Activated CD8-positive, alpha-beta memory T cell treated with anti-CD3 and anti-CD28 coated beads for 1 hour (primary cell): ENCODE data around the gene LRMDA.
"Not testable (repeated sequence)": the region's sequence is repeated elsewhere in the genome, so short reads cannot be mapped to it uniquely, and the experiment has no call there.

Experiments used
- DNase-seq, 2 donors: peaks; one replicate each; pipeline ENCODE4 v3.0.0-alpha.2; 2020; ENCODE audit warnings: low read depth in 1 of 2; ENCODE audit errors: extremely low read depth in 1 of 2

The LRMDA gene

DNA sequence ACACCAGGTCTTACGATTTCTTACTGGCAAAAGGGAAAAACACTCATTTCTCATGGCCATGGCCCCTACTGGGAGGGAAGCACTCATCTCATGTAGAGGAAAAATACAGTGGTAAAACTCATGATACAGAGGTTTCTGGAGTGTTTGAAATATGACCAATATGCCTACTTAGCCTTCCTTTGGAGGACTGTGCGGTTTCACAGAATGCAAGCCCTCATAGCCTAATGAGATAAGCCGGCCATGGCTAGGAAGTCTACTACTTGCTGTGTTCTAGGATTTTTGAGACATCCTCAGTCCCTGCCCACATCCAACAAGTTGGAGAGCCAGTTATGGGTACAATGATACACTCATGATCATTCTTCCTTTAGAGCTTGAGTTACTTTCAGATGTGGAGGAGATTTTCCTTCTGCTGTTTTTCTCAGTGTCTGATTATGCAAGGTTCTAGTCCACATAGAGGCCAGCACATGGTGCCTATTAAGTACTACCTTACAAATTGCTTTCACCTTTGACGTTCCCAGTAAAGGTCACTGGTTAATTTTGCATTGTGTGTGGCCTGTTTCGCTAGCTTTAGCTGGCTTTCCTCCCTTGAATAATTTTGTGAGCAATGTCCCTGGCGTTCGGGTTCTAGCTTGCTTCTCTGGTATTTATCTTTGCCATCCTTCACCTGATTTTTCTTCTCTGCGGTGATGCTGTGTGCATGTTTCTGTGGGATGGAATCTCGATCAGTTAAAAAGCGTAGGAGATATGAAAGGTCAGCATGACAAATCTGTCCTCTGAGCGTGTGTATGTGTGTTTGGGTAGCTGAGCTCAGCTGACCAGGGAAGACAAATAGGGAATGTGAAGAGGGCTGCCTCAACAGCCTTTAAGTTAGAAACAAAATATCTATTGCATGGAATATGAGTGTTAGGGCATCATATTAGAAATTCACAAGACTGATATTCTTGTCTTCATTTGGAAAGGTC, 295.4 kb downstream of the LRMDA start:
- DNase-seq: no peak

DNA sequence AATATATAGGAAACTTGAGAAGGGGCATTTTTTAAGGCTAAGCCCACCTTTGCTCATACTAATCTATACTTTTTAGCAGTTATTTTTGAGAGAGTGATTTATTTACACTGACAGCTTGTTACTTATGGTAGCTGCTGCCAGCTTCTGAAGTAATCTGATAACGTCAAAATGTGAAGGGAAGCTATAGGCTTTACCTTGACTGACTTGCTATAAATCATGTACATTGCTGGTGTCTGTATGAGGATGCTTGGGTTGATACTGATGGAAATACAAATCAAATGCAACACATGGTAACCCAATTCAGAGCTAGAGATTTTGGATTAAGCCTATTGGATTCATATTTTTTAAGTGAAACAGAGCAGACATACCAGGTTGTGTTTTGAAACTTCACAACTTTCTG, 299.4 kb downstream of the LRMDA start:
- no peak for DNase-seq

DNA sequence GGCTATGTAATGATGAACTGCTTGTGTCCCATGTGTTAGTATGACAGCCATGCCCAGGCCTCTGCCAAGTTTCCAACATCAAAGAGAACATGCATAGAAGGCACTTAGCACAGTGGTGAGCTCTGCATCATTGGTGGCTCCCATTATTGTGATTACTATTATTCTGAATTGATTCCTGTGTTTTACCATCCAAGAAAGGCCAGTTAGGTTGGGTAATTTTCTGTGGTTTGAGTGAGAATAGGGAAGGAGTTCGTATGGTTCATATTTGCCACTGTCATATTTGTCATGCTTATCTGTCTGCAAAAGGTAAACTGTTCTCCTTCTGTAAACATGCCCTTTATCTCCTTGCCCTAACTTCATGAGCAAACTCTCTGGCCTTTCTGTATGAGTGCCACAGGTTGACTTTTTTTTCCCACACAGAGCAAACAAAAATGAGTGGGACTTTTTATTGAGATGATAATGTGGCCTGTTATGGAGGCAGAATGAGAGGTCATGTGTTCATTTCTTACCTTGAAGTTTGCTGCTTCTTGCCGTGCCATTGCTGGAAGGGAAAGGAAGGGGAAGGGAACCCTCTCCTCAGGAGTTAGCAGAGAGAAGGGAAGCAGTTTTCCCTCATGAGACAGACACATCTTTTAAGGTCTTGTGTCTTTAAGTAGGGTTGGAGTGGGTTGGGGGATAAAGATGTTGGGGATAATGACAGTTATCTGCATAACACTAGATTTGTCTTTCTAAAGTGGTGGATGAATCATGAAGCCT, 301.9 kb downstream of the LRMDA start:
- no peak for DNase-seq

DNA sequence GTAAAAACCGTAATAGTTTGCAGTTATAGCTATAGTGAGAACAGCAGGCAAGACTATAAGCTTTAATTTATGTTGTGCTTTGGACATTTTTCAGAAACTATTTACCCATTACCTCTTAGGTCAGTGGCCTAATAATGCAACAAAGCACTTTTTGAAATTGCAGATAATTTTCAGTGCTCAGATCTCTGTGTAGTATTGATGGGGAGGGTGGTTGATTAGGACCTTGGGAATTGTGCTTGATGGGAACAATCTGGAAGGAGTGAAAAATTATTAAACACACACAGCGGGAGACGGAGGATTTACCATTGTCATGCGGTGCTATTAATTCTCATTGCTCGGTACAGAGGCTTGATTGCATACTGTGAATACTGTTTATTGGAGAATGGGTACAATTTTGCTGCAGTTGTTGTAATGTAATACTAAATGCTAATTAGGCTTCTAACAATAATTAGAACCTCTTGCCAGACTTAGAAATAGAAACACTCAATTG, 304.8 kb downstream of the LRMDA start:
- DNase-seq: no peak

DNA sequence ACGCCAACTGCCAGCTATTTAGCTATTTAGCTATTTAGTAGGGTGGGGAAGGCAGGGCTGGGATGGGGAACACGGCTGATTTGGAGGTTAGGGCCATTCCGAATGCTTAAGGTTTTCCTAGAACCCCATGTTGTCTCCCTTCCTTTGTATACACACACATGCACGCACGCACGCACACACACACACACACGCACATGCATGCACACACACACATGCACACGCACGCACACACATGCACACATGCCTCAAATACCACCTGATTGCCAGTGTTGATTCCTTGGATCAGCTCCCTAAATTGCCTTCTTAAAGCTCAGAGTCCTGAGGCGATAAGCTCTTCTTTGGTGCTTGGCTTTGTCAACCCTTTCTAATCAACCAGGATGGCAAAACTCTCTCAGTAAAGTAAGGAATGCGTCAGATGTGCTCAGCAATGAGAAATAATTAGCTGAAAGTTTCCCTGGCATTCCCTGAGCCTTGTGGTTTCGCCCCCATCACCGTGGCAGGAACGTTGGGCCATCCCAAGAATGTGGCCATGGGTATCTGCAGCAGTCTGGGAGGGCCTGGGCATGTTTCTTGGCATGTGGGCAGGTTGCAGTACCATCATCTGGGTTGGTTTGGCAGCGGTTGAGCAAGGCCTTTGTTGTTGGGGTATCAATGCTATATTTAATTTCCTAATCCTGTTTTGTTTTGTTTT, 305.6 kb downstream of the LRMDA start:
- DNase-seq: no peak

DNA sequence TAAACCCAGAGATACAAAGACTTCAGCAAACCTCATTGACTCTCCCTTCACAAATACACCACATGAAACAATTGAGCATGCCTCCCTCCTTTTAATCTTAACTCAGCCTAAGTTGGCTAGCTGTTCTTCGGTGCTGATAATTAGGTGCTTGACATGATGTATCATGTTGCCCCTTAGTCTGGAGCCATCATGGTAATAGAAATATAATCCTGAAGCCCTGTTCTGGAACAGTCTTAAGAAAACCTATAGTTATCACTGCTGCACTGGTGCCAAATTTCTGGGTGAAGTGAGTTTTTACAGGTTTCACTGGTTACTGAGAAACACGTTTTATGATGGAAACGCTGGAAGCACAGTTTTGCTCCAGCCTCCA, 306.1 kb downstream of the LRMDA start:
- no peak for DNase-seq

DNA sequence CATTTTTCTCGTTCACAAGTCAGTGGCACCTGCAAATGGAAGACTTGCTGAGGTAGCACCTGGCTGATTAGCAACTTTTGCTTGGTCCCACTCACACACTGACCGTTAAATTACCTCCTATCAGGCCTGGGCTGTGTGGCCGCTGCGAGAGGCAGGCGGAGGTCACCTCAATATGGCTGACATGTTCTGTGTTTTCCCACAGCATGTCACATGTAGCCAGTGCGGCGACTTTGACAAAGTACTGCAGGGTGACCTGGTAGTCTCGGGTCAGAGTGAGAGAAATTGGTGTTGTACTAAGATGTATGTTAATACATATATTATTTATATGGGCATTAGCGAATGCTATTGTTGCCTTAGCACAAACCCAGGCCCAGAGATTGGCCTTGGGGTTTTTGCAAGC, 307.5 kb downstream of the LRMDA start:
- DNase-seq: no peak

DNA sequence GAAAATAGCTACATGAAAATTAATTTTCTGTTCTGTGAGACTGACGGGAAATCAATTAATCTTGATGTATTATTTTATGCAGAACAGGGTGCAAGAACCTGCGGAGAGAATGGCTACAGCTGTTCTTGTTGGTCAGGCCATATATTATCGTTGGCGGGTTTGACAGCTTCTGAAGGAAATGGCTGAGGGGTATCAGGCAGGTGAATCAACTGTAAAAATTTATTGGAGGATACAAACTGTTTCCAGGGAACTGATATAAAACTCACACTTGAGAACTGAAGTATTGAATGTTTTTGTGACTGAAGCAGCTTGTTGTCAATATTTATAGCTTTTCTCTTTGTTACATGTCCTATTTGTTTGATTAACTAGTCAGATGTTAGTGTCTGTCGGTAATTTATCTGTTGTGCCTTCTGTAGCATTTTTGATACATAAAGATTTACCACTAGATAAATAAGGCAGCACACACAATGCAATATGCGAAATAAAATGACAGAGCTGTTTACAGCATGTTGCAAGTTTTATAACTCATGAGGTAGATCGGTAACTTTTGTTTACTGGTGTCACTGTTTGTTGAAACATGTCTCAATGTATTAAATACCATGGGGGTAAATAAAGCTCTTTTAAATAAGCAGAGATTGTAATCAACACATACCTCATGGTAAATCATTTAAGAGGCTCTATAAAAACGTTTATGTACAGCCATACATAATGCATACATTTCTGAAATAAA, 308.2 kb downstream of the LRMDA start:
- DNase-seq: no peak

DNA sequence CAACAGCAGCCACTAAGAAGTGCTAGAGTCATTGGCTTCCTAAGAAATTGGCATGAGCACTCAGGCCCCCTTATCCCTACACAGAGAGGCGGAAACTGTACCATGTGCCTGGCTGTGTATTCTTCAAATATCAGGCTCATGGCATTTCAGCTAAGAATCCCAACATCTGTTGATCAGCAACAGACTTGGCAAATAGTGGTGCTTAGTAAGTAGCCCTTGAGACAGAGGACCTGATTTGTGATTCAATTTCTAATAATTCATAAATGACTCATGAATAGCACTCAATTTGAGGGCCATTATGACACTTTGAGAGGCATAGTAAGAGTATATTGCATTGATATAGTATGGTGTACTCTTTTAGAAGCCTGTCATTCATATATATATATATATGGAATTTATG, 309.1 kb downstream of the LRMDA start:
- DNase-seq: no peak

DNA sequence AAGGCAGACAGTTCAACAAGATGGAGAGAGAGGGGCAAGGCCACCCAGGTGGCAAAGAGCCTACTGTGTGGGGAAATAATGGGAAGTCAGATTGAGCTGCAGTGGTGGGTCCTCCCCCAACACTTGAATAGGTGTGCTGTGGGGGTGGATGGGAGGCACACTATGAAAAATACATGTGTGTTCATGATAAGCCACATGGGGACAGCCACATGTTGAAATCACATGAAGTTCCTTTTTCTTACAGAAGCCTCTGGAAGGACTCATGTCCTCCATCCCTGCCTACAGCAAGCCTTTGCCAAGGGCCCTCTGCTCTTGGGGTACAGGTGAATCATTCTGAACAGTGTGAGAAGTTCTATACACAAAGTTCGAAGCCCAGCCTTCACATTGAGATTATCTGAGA, 310.9 kb downstream of the LRMDA start:
- DNase-seq: no peak

DNA sequence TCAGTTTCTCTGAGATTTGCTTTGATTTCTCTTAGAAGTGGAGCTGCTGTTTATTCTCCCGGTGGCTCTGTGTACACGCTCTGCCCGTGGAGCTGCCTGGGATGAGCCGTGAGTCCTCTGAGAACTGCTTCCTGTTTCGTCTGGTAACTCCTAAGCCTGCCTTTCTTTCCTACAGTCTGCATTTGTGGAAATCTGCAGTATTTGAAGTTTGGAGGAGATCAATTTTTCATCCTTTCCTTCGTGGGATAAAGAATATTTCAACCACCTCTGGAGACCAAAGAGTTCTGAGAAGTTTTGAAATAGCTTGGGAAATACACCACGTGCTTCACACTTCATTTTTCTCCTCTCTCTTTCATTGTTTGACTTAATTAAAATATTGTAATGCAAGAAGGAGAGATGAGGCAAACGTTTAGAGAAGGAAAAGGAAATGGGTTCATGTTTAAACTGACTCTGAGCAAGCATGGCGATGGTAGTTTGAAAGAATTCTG, 311.9 kb downstream of the LRMDA start:
- no peak for DNase-seq

DNA sequence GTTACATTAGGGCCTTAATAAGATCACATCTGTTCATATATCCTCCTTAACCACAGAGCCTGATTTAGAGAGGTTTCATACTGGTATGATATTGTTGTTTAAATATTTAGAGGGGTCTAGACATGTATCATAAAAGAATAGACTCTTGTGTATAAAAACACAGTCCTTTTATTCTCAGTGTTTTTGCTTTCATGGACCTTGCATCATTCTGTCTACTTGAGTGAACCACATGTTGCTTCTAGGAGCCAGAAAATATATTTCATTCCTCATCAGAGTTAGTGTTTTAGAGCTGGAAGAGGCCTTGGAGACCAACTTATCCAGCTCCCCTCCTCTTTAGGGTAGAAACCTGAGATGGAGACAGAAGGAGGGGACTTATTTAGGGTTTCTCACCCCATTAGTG, 312.8 kb downstream of the LRMDA start:
- DNase-seq: no peak

DNA sequence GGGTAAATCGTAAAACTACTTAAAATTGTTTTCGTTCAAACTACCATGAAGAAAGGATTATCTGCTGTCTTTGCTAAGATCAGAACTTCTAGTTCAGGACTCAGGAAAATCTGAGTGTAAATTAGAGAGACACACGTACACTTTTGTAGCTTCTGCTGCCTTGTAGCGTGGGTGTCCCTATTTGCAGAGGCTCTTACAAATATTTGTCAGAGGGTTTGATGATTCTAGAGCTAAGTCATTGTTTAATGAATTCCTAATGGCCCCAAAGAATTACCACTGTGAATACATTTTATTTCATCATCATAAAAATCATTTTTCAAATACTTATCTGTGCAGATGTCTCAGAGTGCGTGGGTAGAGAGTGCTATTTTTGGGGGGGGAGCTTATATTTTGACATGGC, 314.9 kb downstream of the LRMDA start:
- no peak for DNase-seq

DNA sequence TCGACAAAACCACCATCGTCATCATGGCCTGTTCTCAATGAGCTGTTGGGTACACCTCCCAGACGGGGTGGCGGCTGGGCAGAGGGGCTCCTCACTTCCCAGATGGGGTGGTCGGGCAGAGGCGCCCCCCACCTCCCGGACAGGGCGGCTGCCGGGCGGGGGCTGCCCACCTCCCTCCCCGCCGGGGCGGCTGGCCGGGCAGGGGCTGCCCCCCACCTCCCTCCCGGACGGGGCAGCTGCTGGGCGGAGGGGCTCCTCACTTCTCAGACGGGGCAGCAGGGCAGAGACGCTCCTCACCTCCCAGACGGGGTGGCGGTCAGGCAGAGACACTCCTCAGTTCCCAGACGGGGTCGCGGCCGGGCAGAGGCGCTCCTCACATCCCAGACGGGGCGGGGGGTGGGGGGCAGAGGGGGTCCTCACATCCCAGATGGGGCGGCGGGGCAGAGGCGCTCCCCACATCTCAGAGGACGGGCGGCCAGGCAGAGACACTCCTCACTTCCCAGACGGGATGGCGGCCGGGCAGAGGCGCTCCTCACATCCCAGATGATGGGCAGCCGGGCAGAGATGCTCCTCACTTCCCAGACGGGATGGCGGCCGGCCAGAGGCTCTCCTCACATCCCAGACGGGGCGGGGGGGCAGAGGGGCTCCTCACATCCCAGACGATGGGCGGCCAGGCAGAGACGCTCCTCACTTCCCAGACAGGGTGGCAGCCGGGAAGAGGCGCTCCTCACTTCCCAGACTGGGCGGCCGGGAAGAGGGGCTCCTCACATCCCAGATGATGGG, 318.9 kb downstream of the LRMDA start:
- DNase-seq: not testable (repeated sequence)

DNA sequence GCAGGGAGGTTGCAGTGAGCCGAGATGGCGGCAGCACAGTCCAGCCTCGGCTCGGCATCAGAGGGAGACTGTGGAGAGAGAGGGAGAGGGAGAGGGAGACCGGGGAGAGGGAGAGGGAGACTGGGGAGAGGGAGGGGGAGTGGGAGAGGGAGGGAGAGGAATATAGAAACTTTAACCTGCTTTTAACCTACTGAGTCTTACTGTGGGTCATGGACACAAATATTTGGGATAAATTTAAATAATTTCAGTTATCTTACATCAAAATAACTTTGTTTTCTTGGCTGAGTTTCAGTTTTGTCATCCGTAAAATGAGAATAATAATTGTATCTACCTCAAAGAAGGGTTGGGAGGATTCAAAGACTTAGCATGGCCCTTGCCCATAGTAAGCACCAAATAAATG, 319.8 kb downstream of the LRMDA start:
- DNase-seq: no peak

DNA sequence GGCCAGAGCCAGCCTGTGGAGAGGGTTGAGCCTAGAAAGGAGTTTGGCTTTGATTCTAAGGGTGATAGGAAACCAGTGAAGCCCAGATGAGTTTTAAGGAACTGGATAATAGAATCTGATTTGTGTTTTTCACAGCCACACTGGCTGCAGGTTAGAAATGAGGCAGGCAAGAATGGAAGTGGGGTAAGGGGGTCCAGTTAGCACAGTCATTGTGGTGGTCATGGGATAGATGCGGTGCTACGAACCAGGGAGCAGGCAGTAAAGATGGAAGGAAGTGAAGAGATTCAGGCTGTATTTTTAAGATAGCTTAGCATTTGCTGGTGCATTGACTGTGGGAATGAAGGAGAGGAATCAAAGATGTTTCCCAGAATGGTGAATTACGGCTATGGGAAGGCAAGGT, 322.2 kb downstream of the LRMDA start:
- no peak for DNase-seq

DNA sequence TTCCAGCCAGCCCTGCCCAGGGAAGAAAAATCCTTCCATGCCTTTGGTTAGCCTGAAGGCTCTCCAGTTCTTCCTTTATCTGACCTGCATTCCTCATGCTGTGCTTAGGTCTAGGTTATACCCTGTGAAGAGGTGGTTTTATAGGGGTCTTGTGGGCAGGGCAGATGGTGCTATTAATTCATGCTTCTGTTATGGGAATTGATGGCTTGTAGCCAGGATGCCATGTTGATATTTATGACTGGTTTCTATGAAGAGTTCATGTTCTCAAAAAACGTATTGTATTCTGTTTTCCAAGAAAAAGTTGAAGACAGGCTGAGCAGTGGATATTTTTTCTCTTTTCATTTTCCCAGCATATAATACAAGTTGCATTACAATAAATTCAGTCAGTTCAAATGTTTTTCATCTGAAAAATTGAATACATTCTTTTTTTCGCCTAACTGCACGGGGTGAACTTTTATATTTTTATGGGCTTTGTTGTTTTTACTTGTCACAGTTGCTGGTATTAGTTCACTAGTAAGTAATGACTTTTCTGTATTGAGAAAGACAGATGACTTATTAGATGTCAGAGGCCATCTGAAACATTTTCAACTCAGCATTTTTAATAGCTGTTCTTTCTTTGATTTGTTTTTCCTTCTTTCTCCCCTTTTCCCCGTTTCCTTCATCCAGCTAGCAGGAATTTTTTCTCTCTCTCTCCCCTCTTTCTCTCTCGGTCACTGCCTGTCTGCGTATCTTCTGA, 322.8 kb downstream of the LRMDA start:
- DNase-seq: no peak

DNA sequence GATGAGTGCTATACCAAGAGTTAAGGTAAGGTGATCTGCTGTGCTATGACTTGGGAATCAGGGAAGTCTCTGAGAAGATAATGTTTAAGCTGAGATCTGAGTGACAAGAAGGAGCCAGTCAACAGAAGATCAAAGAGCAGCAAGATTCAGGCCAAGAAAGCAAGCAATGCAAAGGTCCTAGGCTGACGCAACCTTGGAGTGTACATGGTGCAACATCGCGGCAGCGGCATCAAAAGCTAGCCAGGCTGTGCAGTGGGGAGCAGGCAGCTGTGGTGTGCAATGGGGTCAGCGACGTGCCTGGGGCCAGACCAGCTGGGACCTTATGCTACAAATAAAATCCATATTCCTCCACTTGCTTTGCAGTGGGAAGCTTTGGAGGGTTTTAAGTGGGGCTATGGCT, 324.1 kb downstream of the LRMDA start:
- no peak for DNase-seq

DNA sequence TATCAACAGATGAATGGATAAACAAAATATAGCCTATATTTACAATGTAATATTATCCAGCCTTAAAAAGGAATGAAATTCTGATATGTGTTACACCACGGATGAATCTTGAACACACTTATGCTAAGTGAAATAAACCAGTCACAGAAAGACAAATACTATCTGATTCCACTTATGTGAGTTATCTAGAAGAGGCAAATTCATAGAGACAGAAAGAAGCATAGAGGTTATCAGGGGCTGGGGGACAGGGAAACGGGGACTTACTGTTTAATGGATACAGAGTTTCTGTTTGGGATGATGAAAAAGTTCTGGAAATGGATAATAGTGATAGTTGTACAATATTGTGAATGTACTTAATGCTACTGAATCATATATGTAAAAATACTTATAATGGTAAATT, 329.9 kb downstream of the LRMDA start:
- no peak for DNase-seq
